Airway epithelial cell (primary cell): ENCODE measurements around the gene PSMA5. TPM values are rescaled to one million over a fixed set of nuclear protein-coding genes. Genes with fewer than 3 reads are reported as not detected.

Experiments
- total RNA-seq: library from RNA; depleted of rRNA; stranded (reverse); fragments of >200 nt; gene quantifications from 2 replicates; pipeline ENCODE4 v1.2.3, GENCODE V29; 2015

PSMA5 gene
- 42.0 and 70.3 TPM in 2 replicates for total RNA-seq

DNA sequence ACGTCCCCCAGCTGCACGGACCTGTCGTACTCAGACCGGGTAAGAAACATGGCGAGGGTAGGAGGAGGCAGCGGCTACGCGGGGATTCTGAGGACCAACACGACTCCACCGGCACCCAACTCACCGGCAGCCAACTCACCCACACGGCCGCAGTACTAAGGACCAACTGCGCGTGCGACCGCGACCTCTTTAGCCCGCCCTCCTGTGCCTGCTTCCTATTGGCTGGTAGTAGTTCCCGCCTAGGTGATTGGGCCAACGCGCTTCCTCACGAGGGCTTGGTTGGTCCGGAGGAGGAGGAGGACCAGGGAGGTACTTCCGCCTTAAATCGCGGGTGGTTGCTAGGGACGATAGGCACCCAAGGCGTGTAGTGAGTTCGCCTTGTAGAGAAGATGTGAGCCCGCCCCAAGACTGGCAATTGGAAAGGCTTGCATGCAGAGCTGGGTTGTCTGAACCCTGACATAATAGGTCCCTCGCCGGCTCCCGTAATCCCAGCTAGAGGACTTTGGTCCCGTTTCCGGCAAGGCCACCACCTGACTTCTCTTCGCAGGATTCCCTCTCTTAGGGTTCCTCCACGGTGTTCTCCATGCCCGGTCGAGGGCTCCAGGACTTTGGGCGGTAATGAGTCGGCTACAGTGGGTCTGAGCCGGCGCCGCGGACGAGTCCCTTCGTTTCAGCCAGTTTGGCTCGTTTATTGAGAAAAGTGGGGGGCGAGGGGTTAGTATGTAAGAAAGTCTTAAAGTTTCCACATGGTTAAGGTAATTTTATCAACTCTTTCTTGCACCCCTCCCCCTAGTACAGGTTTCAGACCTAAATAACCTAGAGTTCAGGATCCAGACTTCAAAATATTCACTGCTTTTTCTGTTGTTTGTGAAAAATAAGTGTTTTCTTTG, at the start of gene PSMA5:
Gene PSMA5 (minus strand): TSS at position 168 of the 890 bp plus-strand sequence. CDS start 118 bp downstream, at position 50.

DNA sequence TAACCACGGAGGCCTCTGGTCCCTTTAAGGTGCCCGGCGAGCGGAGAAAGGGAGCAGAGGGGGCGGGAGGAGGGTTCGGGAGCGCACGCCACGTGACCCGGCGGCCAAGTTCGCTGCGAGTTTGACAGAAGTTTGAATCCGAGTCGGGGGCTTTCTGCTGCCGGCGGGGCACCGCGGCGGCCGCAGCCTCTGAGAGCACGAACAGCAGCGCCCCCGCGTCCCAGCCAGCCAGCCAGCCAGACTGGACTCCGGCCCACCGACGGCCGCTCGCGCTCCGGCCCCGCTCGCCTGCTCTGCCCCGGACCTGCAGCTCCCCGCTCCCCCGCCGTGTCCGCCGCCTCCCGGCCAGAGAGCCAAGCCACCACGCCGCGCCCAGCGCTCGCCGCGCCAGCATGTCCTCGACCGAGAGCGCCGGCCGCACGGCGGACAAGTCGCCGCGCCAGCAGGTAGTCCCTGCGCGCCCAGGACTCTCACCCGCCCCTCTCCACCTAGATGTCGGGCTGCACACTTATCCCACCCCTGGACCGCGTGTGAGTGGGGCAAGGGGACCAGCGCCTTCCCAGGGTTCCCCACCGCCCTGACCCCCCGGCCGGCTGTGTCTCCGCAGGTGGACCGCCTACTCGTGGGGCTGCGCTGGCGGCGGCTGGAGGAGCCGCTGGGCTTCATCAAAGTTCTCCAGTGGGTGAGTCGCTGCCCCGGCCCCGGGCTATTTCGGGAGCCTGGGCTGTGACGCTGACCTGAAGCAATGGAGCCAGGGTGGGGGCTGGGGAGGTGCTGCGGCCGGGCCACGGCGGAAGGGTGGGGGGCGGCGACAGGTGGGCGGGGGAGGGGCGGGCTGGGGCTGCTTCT, 40.4 kb upstream of the PSMA5 start, which contains the start of gene SYPL2:
Gene SYPL2 (plus strand): TSS at position 95 of the 849 bp plus-strand sequence. CDS start 298 bp downstream, at position 393.

GRCh38 chr1:109397581-109398342, 28.5 kb downstream of the PSMA5 start, which contains the start of gene SORT1:
TSS of gene SORT1 (minus strand) at chr1:109397918. CDS start at chr1:109397892, 26 bp downstream.

Other genes with a start within 250 kb of the PSMA5 start
- gene SARS1, start 212.5 kb downstream of the PSMA5 start, total RNA-seq, result 208 and 217 TPM in 2 replicates
- 41.3 and 56.1 TPM in 2 replicates for gene CELSR2, start 176.9 kb downstream of the PSMA5 start, total RNA-seq
- 27.4 and 29.5 TPM in 2 replicates for gene PSRC1, start 143.3 kb downstream of the PSMA5 start, total RNA-seq
- 2.7 TPM in 1 of 2 replicates, not detected in the other for gene MYBPHL, start 119.4 kb downstream of the PSMA5 start, total RNA-seq
- gene SORT1, start 28.5 kb downstream of the PSMA5 start, total RNA-seq, result 17.7 and 22.0 TPM in 2 replicates
- gene SYPL2, start 40.1 kb upstream of the PSMA5 start, total RNA-seq, result not detected in 2 replicates
- gene ATXN7L2, start 57.5 kb upstream of the PSMA5 start, total RNA-seq, result 3.2 and 4.6 TPM in 2 replicates
- gene CYB561D1, start 67.6 kb upstream of the PSMA5 start, total RNA-seq, result 3.7 and 10.0 TPM in 2 replicates
- 0.19 and 0.56 TPM in 2 replicates for gene AMIGO1, start 83.3 kb upstream of the PSMA5 start, total RNA-seq
- not detected in 2 replicates for gene GPR61, start 113.4 kb upstream of the PSMA5 start, total RNA-seq
- 8.7 and 11.4 TPM in 2 replicates for gene GNAI3, start 122.2 kb upstream of the PSMA5 start, total RNA-seq
- gene GNAT2, start 193.2 kb upstream of the PSMA5 start, total RNA-seq, result 0.14 and 0.21 TPM in 2 replicates
- gene AMPD2, start 193.4 kb upstream of the PSMA5 start, total RNA-seq, result 40.7 and 46.2 TPM in 2 replicates
- 5.1 and 8.5 TPM in 2 replicates for gene GSTM4, start 229.7 kb upstream of the PSMA5 start, total RNA-seq
- 4.6 and 5.8 TPM in 2 replicates for gene GSTM2, start 241.6 kb upstream of the PSMA5 start, total RNA-seq